COR-L47 (cell line): Measurements from ENCODE around the gene TLX3.
"Not testable (repeated sequence)": the region's sequence is repeated elsewhere in the genome, so short reads cannot be mapped to it uniquely, and the experiment has no call there.

ENCODE experiments used
- DNase-seq: peaks from one replicate; lab custom pipeline; 2025; lab: John Stamatoyannopoulos, UW

The TLX3 gene

DNA sequence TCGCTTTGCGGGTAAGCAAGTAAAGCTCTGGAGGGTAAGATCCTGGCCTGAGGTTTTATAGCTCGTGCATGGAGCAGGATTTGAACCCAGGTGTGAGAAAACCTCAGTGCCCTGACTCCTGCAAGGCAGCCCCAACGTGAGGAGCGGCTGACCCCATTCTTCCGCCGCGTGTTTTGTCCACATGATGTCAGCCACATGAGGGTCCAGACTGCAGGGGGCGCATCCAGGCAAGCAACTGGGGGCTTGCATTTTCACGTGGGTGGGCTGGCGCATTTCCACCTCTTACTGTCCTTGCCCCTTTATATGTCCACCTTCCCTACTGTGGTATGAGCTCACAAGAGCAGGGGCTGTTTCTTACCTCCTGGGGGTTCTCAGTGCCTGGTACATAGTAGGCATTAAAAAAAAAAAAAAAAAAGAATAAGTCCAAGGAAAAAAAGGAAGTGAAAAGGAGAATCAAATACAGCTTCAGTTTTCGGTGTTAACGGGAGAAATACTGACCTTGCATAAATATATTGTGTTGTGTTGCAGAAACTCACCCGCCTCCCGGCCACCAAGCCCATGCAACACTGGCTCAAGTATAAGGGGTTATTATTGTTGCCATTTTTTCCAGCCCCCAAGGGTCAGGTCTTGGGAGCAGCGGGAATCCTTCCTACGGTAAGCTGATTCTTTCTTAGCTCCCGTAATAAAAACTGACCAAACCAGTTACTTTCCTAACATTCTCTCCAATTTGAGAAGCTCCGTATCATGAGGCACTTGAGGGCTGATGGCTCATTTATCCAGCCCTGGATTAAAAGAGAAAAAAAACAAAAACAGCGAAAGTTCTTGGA is 15.0 kb downstream of the TLX3 start:
- DNase-seq = no peak

DNA sequence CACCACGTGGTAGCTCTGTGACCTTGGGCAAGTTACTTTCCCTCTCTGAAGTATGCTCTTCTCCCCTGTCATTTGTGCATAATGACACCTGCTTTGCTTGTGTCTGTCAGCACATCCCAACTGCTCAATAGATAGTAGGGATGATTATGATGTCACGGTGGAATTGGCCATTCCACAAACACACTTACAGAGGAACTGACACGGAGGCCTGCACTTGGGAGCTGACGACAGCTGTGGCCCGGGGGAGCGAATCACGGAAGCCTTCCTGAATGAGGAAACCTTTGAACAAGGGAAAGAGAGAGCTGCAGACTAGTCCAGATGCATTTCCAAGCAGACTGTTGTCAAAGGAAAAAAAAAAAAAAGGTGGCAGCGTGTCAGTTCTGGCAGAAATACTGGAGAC is 21.0 kb downstream of the TLX3 start:
- DNase-seq = no peak

DNA sequence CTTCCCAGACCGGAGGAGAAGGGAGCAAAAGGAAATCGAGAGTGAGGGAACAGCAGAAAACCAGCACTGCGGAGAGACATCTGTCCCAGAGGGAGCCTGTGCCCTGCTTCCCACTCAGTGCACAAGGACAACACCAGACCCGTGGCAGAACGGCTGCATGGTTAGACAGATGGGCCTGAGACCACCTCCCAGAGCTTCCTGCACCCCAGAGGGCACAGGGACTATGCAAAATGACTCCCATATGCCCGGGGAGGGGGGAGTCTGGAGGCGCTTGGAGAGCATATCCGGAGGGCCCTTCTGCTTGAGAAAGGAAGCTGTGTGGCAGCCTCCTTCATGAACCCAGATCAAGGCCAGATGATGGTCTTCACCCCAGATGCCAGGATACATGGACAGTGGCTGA is 26.6 kb downstream of the TLX3 start:
- DNase-seq = no peak

DNA sequence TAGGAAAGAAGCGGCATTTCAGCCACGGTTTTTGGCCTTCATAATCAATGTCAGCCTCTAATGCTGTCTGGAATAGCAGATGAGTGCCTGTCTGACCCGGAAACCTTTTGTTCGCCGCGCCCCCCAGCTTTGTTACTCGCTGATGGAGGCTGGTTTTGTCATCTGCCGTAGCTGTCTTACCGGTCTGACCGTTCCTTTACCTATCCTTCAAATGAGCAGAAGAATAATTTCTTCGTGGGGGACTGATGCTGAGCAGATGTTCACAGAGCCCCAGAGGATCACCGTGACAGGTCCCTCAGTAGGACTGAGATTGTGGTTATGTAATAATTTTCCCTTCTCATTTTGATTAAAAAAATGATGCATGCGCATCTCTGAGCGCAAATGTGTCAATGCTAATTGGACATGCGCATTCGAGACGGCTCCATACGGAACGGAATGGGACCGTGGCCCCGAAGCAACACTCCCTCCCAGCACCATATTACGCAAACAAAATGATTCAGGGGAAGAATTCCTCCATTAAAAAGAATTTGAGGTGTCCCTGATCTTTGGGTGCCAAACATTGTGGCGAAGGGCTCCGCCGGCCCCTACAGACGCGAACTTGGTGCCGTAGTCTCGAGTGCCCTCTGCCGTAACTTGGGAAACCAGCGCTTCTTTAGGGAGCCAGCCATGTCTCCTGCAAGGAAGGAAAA is 27.6 kb downstream of the TLX3 start:
- DNase-seq = peak; percentile 69

DNA sequence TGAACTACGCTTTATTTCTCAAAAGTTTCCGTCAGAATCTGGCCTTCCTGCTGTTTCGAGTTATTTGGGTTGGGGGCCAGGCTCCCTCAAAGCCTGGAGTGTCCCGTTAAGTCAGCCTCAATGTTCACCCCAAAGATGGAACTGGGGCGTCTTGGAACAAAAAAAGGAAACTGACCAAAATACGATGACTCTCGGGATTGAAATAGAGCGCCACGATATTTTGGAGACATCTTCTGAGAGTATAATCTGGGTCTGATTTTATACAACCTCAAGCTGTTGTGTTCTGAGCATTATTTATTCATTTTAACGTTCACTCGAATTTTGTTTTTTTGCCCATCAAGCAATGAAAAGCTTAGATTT is 28.1 kb downstream of the TLX3 start:
- DNase-seq = no peak

DNA sequence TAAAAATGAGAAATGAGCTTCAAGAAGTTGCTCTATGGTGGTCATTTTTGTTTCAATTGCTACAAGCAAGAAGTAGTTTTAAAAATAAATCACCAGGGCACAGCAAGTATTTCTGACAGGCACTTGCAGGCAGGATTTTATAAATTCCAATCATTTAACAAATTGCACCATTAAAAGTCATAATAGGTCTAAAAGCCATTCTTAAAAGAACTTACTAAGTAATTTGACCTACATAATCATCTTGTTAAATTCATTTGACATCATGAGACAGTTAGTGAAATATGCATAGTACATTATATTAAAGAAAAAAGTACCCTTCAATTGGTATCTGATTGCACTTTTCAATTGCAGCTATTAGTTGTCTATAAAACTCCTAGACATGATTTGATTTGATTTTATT is 31.0 kb downstream of the TLX3 start:
- DNase-seq = no peak

DNA sequence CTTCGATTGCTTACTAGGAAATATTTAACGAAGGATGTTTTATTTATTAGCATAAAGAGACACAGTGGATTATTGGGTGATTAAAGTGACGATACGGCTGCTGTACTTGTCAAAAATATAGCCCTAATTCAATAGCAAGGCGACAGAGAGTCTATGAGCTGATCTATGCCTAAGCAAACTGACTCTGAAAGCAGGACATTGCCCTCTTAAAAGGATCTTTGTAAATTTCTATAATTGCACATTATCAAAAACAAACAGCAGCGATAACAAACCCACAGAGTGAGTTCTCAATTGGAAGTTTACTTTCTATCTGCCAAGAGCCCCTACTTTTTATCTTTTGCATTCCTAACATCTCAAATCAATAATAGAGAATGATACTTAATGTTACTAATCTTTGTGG is 31.4 kb downstream of the TLX3 start:
- no peak for DNase-seq

DNA sequence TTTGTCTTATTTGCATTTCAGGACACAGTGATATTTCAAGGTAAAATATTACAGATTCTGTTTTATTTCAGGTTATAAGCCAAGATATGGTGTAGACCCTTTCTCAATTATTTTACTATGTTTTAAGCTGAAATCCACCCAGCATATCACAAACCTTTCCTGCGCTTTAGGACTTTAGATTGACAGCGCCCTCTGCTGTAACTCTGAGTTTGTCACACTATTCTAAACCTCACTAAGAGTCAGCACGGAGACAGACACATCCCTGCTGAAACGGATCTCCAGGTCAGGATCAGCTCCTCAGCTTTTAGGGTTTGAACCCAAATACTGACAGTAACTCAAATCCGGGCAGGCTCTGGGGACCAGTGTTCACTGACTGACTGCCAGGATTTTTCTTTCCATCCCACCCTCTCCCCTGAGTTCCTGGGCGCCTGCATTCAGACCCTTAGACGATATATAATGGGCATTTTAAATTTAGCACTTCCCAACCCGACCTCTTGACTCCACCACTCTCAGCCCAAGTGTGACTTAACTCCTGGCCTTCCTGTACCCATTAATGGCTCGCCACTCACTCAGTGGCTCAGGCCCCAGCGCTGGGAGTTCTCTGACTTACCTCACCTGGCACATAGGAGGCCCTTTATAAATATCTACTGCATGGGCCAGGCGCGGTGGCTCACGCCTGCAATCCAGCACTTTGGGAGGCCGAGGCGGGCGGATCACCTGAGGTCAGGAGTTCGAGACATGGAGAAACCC is 33.5 kb downstream of the TLX3 start:
- DNase-seq = peak; percentile 66

DNA sequence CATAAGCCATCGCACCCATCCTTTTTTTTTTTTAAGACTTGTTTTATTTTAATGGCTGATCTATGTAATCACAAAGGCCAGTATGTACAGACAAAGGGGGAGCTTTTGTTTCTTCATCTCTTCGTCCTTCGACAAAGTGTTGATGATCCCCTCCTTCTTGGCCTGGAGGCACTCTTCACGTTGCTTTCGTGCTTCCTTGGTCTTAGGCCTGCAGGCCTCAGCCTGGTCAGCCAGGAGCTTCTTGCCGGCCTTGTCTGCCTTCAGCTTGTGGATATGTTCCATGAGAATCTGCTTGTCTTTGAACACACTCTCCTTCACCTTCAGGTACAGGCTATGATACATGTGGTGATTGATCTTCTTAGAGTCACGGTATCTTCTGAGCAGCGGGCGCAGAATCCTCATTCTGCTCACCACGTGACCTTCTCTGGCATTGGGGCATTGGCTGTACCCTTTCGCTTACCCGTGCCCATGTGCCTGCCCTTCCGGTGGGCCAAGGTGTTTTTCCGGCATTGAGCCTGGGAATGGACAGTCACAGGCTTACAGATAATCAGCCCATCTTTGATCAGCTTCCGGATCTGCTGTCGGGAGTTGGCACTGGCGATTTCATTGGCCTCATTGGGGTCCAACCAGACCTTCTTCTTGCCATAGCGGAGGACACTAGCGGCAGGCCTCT is 36.0 kb downstream of the TLX3 start:
- DNase-seq = no peak

DNA sequence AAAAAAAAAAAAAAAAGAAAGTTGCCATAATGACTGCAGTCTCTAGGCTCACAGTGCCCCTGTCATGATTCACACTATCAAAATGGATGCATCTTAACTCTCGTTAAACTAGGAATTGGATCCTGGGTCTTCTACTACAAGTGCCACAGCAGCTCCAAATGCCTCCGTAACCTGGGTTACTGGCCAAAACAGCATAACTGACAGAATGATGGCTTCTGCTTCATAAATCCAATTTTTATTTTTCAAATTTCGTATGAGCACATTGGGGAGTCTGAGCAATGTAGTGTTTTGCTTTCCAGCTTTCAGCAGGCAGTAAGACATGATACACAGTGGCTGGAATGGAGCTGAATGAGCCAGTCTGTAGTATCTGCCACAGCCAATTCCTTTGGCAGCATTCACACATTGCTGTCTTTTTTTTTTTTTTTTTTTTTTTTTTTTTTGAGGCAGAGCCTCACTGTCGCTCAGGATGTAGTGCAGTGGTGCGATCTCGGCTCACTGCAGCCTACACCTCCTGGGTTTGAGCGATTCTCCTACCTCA is 42.6 kb downstream of the TLX3 start:
- DNase-seq = no peak

DNA sequence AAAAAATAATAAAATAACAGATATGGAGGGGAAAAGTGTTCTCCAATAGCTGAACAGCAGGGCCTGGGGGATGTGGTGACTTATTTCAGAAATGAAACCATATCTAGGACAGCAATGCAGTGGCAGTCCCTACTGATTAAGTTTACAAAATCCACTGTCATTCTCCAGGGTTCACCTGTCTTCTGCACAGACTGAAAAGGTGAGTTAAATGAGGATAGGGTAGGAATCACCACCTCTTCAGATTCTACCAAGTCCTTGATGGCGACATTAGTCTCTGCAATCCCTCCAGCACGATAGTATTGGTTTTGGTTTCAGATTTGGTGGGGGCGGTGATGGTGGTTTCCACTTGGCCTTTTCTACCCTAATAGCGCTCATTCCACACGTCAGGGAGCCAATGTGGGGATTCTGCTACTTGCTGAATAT is 46.3 kb downstream of the TLX3 start:
- DNase-seq = no peak

DNA sequence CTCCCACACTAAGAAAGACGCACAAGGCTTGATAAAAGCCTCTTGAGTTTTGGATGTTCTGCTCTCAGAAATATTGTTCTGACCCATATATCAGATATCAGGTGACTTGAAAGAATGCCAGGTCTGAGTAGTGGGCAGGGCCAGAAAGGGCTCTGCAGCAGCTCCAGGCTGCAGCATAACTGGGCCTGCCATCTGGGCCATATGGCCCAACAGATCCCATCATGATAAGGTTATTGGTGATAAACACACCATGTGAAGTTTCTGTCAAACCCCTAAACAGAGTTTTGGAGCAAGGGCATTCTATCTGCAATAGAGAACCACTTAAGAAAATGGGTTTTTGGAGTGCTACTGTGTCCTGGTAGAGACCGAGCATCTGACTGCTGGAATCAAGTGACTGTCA is 48.8 kb downstream of the TLX3 start:
- no peak for DNase-seq

DNA sequence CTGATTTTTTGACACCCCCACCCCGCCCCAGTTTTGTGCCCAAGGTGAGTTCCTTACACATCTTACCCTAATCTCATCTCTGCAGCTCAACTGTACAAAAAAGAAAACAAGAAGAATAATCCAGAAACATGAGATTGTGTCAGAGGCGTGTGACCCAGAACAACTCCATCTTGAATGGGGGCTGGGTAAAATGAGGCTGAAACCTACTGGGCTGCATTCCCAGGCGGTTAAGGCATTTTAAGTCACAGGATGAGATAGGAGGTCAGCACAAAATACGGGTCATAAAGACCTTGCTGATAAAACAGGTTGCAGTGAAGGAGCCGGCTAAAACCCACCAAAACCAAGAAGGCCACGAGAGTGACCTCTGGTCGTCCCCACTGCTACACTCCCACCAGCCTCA is 52.1 kb downstream of the TLX3 start:
- DNase-seq = not testable (repeated sequence)
